HCT116 (cell line): Measurements from ENCODE around the gene TSKU. TPM values are rescaled to one million over a fixed set of nuclear protein-coding genes. Genes with fewer than 3 reads are reported as not detected.

ENCODE experiments used
- ATAC-seq: fragments of 200-7000 bp; cut with Tn5 transposase; 2 replicates; pipeline ENCODE4 v1.9.1; 2020; ENCODE audit warnings: mild to moderate bottlenecking, moderate library complexity
- BruUV-seq: library from RNA; stranded (reverse); fragments of 400-500 nt; replicated peaks from 2 replicates; lab custom pipeline; 2021; lab: Mats Ljungman, UMichigan
- CTCF ChIA-PET: fragments of 300-600 bp; sonication (Branson Sonifier 250); formaldehyde crosslinking; loops from one replicate; lab custom pipeline; 2021; ENCODE audit warnings: antibody characterized with exemption; lab: Charles Lee
- POLR2A ChIA-PET: fragments of 300-600, 350-600 bp; sonication (Branson Sonifier 250); formaldehyde crosslinking; loops from one replicate; lab custom pipeline; 2021; ENCODE audit warnings: antibody characterized with exemption; lab: Charles Lee
- RAD21 ChIA-PET, 2 experiments: fragments of 300-600 bp; sonication (Branson Sonifier 250); formaldehyde crosslinking; loops; one replicate each; lab custom pipeline; 2023; ENCODE audit warnings: low total read pairs in 2 of 2; ENCODE audit not compliant: uncharacterized antibody in 2 of 2, unreplicated experiment in 2 of 2, low non-redundant PET in 1 of 2; lab: Charles Lee
- DNase-seq: peaks from one replicate; pipeline ENCODE4 v3.0.0-alpha.2; 2010; ENCODE audit warnings: low read depth, low spot score
- H2AFZ ChIP-seq: fragments of 200-600 bp; shearing (Covaris generic), sonication (generic); 2 replicates; pipeline ENCODE4 v1.6.1; 2017; ENCODE audit warnings: low read depth, mixed run types, mixed read lengths, antibody characterized with exemption, low read length; ENCODE audit not compliant: poor library complexity, severe bottlenecking
- H3K27ac ChIP-seq: 2 replicates; pipeline ENCODE4 v1.5.1; 2012; ENCODE audit warnings: low read depth, low read length
- H3K27me3 ChIP-seq: fragments of 200-600 bp; sonication (generic); 2 replicates; pipeline ENCODE4 v1.6.1; 2016; ENCODE audit warnings: mixed run types, low read length, mixed read lengths; ENCODE audit not compliant: insufficient read depth
- H3K36me3 ChIP-seq, 2 experiments: fragments of 200-500 bp in 1 of 2; fragments of 200-600 bp in 1 of 2; sonication (Bioruptor generic) in 1 of 2; sonication (generic) in 1 of 2; 2 replicates each; pipeline versions ENCODE4 v1.5.1 to v1.6.1; 2014 to 2016; ENCODE audit warnings: low read length in 2 of 2, inconsistent platforms in 1 of 2, mixed read lengths in 1 of 2, mixed run types in 1 of 2; ENCODE audit not compliant: insufficient read depth in 2 of 2, control insufficient read depth in 1 of 2
- H3K4me1 ChIP-seq, 2 experiments: fragments of 200-600 bp in 1 of 2; sonication (generic) in 1 of 2; 2 replicates each; pipeline versions ENCODE4 v1.5.1 to v1.6.1; 2012 to 2017; ENCODE audit warnings: low read length in 2 of 2, inconsistent platforms in 1 of 2, mild to moderate bottlenecking in 1 of 2, mixed read lengths in 1 of 2, mixed run types in 1 of 2, moderate library complexity in 1 of 2; ENCODE audit not compliant: insufficient read depth in 2 of 2, control insufficient read depth in 1 of 2
- H3K4me2 ChIP-seq: fragments of 200-600 bp; sonication (generic); 2 replicates; pipeline ENCODE4 v1.6.1; 2017; ENCODE audit warnings: mixed run types, low read length, mixed read lengths
- H3K4me3 ChIP-seq, 2 experiments: fragments of 200-600 bp in 1 of 2; sonication (generic) in 1 of 2; replicated peaks in 1 of 2; 2 replicates each; pipeline ENCODE4 v1.5.1; 2011 to 2016; ENCODE audit warnings: low read length in 2 of 2, control low read depth in 1 of 2, low read depth in 1 of 2, mild to moderate bottlenecking in 1 of 2, mixed read lengths in 1 of 2, mixed run types in 1 of 2
- H3K79me2 ChIP-seq: fragments of 200-600 bp; sonication (generic); 2 replicates; pipeline ENCODE4 v1.6.1; 2017; ENCODE audit warnings: mild to moderate bottlenecking, mixed run types, low read length, moderate library complexity, mixed read lengths; ENCODE audit not compliant: insufficient read depth
- H3K9ac ChIP-seq: fragments of 200-600 bp; sonication (generic); 2 replicates; pipeline ENCODE4 v1.6.1; 2016; ENCODE audit warnings: low read length, mixed read lengths
- H3K9me2 ChIP-seq: fragments of 200-600 bp; sonication (generic), shearing (Covaris generic); 2 replicates; pipeline ENCODE4 v1.6.1; 2017; ENCODE audit warnings: mixed run types, mild to moderate bottlenecking, moderate library complexity; ENCODE audit not compliant: insufficient read depth
- H3K9me3 ChIP-seq, 2 experiments: fragments of 200-500 bp in 1 of 2; fragments of 200-600 bp in 1 of 2; sonication (Bioruptor generic) in 1 of 2; sonication (generic) in 1 of 2; 2 replicates each; pipeline ENCODE4 v1.6.1; 2014 to 2017; ENCODE audit warnings: low read length in 2 of 2, mixed read lengths in 2 of 2, inconsistent platforms in 1 of 2, low read depth in 1 of 2, mild to moderate bottlenecking in 1 of 2, mixed run types in 1 of 2, moderate library complexity in 1 of 2; ENCODE audit not compliant: control insufficient read depth in 1 of 2, insufficient read depth in 1 of 2
- H4K20me1 ChIP-seq: fragments of 200-600 bp; sonication (generic), shearing (Covaris generic); 2 replicates; pipeline ENCODE4 v1.6.1; 2017; ENCODE audit warnings: mixed run types, mild to moderate bottlenecking, moderate library complexity; ENCODE audit not compliant: insufficient read depth
- ATF3 ChIP-seq: IDR thresholded peaks from 2 replicates; pipeline ENCODE4 v1.6.1; 2012
- CEBPB ChIP-seq: IDR thresholded peaks from 2 replicates; pipeline ENCODE4 v1.6.1; 2012; ENCODE audit warnings: low read depth
- ELF1 ChIP-seq: IDR thresholded peaks from 2 replicates; pipeline ENCODE4 v1.6.1; 2012; ENCODE audit warnings: low read depth, borderline replicate concordance
- MAX ChIP-seq: IDR thresholded peaks from 2 replicates; pipeline ENCODE4 v1.6.1; 2012
- POLR2A ChIP-seq: IDR thresholded peaks from 2 replicates; pipeline ENCODE4 v1.7.0; 2011; ENCODE audit warnings: borderline replicate concordance; ENCODE audit not compliant: insufficient read depth, insufficient read length; ENCODE audit errors: extremely low read depth
- RAD21 ChIP-seq: IDR thresholded peaks from 2 replicates; pipeline ENCODE4 v1.6.1; 2012; ENCODE audit warnings: low read depth, mild to moderate bottlenecking
- REST ChIP-seq: IDR thresholded peaks from 2 replicates; pipeline ENCODE4 v1.6.1; 2012; ENCODE audit warnings: low read depth
- SP1 ChIP-seq: IDR thresholded peaks from 2 replicates; pipeline ENCODE4 v1.6.1; 2012; ENCODE audit warnings: low read depth
- SRF ChIP-seq: IDR thresholded peaks from 2 replicates; pipeline ENCODE4 v1.6.1; 2012; ENCODE audit warnings: low read depth
- YY1 ChIP-seq: IDR thresholded peaks from 2 replicates; pipeline ENCODE4 v1.6.1; 2011; ENCODE audit warnings: low read length, low read depth, moderate library complexity, mild to moderate bottlenecking; ENCODE audit not compliant: insufficient replicate concordance; ENCODE audit errors: extremely low read depth
- ZBTB33 ChIP-seq: IDR thresholded peaks from 2 replicates; pipeline ENCODE4 v1.6.1; 2011; ENCODE audit warnings: mild to moderate bottlenecking, low read length, moderate library complexity; ENCODE audit not compliant: insufficient replicate concordance; ENCODE audit errors: extremely low read depth
- ZFX ChIP-seq: fragments of 450-650 bp; IDR thresholded peaks from 2 replicates; pipeline ENCODE4 v1.6.1; 2017
- ZNF274 ChIP-seq: fragments of 200-500 bp; sonication (Bioruptor generic); IDR thresholded peaks from 2 replicates; pipeline ENCODE4 v1.6.1; 2014; ENCODE audit warnings: mild to moderate bottlenecking, low read depth, low read length, inconsistent platforms
- intact Hi-C: fragments of 100-400 bp; cut with micrococcal nuclease; formaldehyde crosslinking; loops from 2 replicates; pipeline ENCODE4 v1.10.0; 2022
- total RNA-seq: library from RNA; stranded (reverse); gene quantifications from one replicate; pipeline ENCODE4 v1.2.1, GENCODE V29; 2021; ENCODE audit not compliant: unreplicated experiment

Gene TSKU
- total RNA-seq, 1 experiment from 2014 or later = 21.9 TPM

GRCh38 chr11:76795936-76796441, 12.8 kb downstream of the TSKU start:
- H3K4me1 ChIP-seq = peaks cover 7 to 28% of the 10 kb centered on the region in 2 experiments; a peak in 3 of 4 replicates
- ATAC-seq = no peak
- no peaks in the 10 kb centered on the region for H3K9me3 ChIP-seq
- TF ChIP-seq POLR2A = no peak
- no peak for TF ChIP-seq SRF
- no peak for TF ChIP-seq REST
- no peak for TF ChIP-seq SP1
- no peak for TF ChIP-seq CEBPB
- no peak for TF ChIP-seq ELF1
- no peak for TF ChIP-seq ZNF274
- TF ChIP-seq ZFX = no peak
- TF ChIP-seq RAD21 = no peak
- no peak for TF ChIP-seq YY1
- no peak for TF ChIP-seq MAX
- no peak for TF ChIP-seq ZBTB33
- no peak for TF ChIP-seq ATF3
- CTCF ChIA-PET = no interaction called here
- no peaks in the 10 kb centered on the region for H4K20me1 ChIP-seq
- H2AFZ ChIP-seq = no peak overlapping the region
- no peak for DNase-seq
- intact Hi-C loops = no loop called here
- RAD21 ChIA-PET = no interaction called here
- H3K9me2 ChIP-seq = no peaks in the 10 kb centered on the region
- H3K4me2 ChIP-seq = no peak overlapping the region
- POLR2A ChIA-PET = no interaction called here
- H3K36me3 ChIP-seq = peaks cover 0 to 6% of the 10 kb centered on the region in 2 experiments; a peak in 1 of 4 replicates
- no TSS peak for BruUV-seq
- H3K9ac ChIP-seq = no peak overlapping the region
- no peak overlapping the region for H3K27ac ChIP-seq
- no peak overlapping the region for H3K4me3 ChIP-seq
- peaks cover 36% of the 10 kb centered on the region; the same call in 1 of the 2 replicates for H3K79me2 ChIP-seq
- H3K27me3 ChIP-seq = no peaks in the 10 kb centered on the region
